Chondrocyte (in vitro differentiated cells): ENCODE results near the gene SCGB1C1. TPM values are rescaled to one million over a fixed set of nuclear protein-coding genes. Genes with fewer than 3 reads are reported as not detected.
"Not testable (repeated sequence)": the region's sequence is repeated elsewhere in the genome, so short reads cannot be mapped to it uniquely, and the experiment has no call there.

ENCODE experiments used
- DNase-seq: peaks from one replicate; pipeline ENCODE4 v3.0.0; 2021; ENCODE audit warnings: mixed read lengths, low spot score
- H3K27ac Mint-ChIP-seq: one replicate; pipeline ENCODE4 v1.8.0; 2021; ENCODE audit warnings: mild to moderate bottlenecking, moderate library complexity, mixed read lengths; ENCODE audit not compliant: unreplicated experiment
- H3K27me3 Mint-ChIP-seq: 2 replicates; pipeline ENCODE4 v1.8.0; 2021; ENCODE audit warnings: low read depth, mixed read lengths
- H3K36me3 Mint-ChIP-seq: 2 replicates; pipeline ENCODE4 v1.8.0; 2021; ENCODE audit warnings: low read depth, mixed read lengths
- H3K4me1 Mint-ChIP-seq: 2 replicates; pipeline ENCODE4 v1.8.0; 2021; ENCODE audit warnings: low read depth, mild to moderate bottlenecking, mixed read lengths
- H3K4me3 Mint-ChIP-seq: one replicate; pipeline ENCODE4 v1.8.0; 2021; ENCODE audit warnings: mild to moderate bottlenecking, moderate library complexity, mixed read lengths; ENCODE audit not compliant: unreplicated experiment
- H3K9me3 Mint-ChIP-seq: 2 replicates; pipeline ENCODE4 v1.8.0; 2021; ENCODE audit warnings: low read depth, mixed read lengths
- CTCF ChIP-seq: fragments of 200-600 bp; sonication (generic); IDR thresholded peaks from 2 replicates; pipeline ENCODE4 v1.5.0; 2021; ENCODE audit warnings: antibody characterized with exemption, mild to moderate bottlenecking, moderate library complexity
- long read RNA-seq: library from polyadenylated mRNA; stranded (forward); transcript quantifications from one replicate; pipeline ENCODE4 v2.0.0, GENCODE V29; 2021
- total RNA-seq: library from RNA; stranded (reverse); gene quantifications from 3 replicates; pipeline ENCODE4 v1.2.1, GENCODE V29; 2021

SCGB1C1 gene
- total RNA-seq: not detected in 3 replicates
- long read RNA-seq: 0 reads

DNA sequence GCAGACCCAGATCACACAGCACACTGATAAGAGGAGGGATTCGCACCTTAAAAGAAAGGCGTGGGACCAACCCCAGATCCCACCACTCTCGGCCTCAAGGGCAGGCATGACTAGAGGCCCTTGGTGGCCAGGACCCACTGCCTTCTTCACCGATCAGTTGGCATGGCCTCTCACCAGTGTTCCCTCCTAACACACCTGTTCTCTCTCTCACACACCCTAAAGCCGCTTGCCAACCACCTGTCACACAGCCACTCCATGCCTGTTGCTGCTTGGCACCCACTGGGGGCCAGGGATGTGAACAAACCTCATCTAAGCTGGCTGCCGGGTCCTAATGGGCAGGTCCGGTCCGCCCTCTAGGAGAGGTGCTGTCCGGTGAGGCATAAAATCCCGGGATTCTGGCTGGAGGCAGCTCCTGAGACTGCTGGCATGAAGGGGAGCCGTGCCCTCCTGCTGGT is at the start of gene SCGB1C1:
SCGB1C1 (plus strand) TSS at position 405 of the 455 bp plus-strand sequence; CDS start at position 427, 22 bp downstream.
- H3K27me3 Mint-ChIP-seq, H3K36me3 Mint-ChIP-seq, H3K9me3 Mint-ChIP-seq, DNase-seq, H3K4me1 Mint-ChIP-seq, H3K4me3 Mint-ChIP-seq, H3K27ac Mint-ChIP-seq: not testable (repeated sequence)

DNA sequence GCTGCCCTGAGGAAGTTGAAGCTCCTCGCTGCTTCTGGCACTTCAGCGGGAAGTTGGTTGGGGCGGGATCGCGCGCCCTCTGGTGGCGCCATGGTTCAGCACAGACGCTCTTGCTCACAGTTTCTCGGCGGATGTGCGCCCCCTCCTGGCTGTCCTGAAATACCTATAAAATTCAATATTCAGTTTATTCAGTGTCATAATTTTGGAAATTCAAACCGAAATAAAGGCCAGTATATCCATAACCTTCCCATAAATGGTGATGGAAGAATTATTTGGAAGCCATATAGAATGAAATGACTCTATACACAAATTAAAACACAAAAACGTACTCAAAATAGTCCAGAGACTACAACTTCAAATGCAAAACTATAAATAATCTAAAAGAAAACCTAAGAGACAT is 12.6 kb upstream of the SCGB1C1 start:
- H3K27me3 Mint-ChIP-seq, H3K27ac Mint-ChIP-seq, H3K4me3 Mint-ChIP-seq, H3K9me3 Mint-ChIP-seq, H3K36me3 Mint-ChIP-seq, DNase-seq, H3K4me1 Mint-ChIP-seq: not testable (repeated sequence)
- peak; percentile 63 for TF ChIP-seq CTCF

GRCh38 chr11:189200-189783 is 3.6 kb upstream of the SCGB1C1 start:
- H3K4me3 Mint-ChIP-seq, H3K9me3 Mint-ChIP-seq, H3K27ac Mint-ChIP-seq, H3K4me1 Mint-ChIP-seq, H3K27me3 Mint-ChIP-seq, DNase-seq, H3K36me3 Mint-ChIP-seq: not testable (repeated sequence)

DNA sequence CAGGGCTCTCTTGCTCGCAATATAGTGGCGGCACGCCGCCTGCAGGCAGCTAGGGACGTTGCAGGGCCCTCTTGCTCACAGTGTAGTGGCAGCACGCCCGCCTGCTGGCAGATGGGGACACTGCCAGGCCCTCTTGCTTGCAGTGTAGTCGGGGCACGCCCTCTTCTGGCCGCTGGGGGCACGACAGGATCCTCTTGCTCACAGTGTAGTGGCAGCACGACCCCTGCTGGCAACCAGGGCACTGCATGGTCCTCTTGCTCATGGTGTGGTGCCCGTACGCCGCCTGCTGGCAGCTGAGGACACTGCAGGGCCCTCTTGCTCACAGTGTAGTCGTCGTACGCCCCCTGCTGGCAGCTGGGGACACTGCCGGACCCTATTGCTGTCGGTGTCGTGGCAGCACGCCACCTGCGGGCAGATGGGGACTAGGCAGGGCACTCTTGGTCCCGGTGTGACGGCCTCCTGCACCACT is 3.0 kb upstream of the SCGB1C1 start:
- peak; percentile 58 for TF ChIP-seq CTCF
- not testable (repeated sequence) for H3K4me3 Mint-ChIP-seq, H3K9me3 Mint-ChIP-seq, H3K36me3 Mint-ChIP-seq, DNase-seq, H3K27ac Mint-ChIP-seq, H3K4me1 Mint-ChIP-seq, H3K27me3 Mint-ChIP-seq

- H3K9me3 Mint-ChIP-seq, H3K27me3 Mint-ChIP-seq, DNase-seq, H3K4me3 Mint-ChIP-seq, H3K36me3 Mint-ChIP-seq, H3K27ac Mint-ChIP-seq, H3K4me1 Mint-ChIP-seq: not testable (repeated sequence)
These were observed 2.3 kb upstream of the SCGB1C1 start for GRCh38 chr11:190546-190945.

DNA sequence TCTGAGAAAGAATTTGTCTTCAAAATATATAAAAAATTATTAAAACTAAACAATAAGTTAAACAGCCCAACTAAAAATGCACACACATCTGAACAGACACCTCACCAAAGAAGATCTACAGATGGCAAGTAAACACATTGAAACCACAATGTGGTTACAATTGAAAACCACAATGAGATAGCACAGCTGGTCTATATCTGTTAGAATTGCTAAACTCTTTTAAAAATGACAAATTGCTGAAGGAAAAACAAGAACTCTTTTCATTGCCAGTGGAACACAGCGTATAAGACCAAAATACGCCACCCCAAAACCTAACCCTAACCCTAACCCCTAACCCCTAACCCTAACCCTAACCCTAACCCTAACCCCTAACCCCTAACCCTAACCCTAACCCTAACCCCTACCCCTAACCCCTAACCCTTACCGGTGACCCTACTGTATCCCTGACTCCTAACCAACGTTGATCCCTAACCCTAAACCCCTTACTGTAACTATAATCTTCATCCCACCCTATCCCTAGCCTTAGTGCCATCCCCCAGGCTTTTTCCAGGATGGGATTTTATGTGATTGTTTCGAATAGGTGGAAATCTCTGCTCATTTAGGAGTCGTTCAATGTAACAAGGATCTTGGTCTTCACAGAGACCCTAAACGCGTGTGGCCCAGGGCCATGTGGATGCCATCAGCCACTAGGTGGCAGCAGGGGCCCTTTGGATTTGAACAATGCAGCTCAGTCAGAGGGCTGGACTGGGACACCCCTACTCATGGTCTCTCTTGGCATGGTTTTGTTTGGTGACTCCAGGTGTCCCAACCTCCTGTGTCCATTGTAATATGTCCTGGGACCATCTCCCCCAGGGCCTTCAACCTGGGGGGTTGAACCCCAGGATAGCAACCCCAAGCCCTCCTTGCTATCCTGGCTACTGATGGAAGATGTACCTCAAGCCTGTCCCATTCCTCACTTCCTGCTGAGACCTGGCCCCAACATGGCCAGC is 1.1 kb upstream of the SCGB1C1 start:
- not testable (repeated sequence) for H3K36me3 Mint-ChIP-seq, H3K4me3 Mint-ChIP-seq, DNase-seq, H3K4me1 Mint-ChIP-seq, H3K9me3 Mint-ChIP-seq, H3K27me3 Mint-ChIP-seq, H3K27ac Mint-ChIP-seq
- peak; percentile 60 for TF ChIP-seq CTCF

DNA sequence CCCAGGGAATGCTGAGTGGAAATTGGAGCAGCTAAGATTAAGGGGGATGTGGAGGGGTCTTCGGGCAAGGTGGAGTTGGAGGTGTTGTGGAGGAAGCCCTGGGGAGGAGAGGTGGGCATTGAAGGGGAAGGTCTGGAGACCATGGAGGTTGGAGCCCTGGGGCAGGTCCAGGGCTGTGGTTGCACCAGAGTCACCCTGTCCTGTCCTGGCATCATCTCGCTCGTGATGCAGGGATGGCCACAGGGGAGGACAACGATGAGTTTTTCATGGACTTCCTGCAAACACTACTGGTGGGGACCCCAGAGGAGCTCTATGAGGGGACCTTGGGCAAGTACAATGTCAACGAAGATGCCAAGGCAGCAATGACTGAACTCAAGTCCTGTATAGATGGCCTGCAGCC is 603 bp downstream of the SCGB1C1 start:
- DNase-seq: peak; percentile 44
- H3K4me1 Mint-ChIP-seq, H3K9me3 Mint-ChIP-seq, H3K36me3 Mint-ChIP-seq, H3K4me3 Mint-ChIP-seq, H3K27ac Mint-ChIP-seq, H3K27me3 Mint-ChIP-seq: not testable (repeated sequence)
